Neural cell (in vitro differentiated cells): Measurements from ENCODE around the gene KREMEN1. TPM values are rescaled to one million over a fixed set of nuclear protein-coding genes. Genes with fewer than 3 reads are reported as not detected.

ENCODE experiments used
- H2AFZ ChIP-seq: fragments of 200-600, 300-800 bp; sonication (generic), shearing (Covaris generic); 2 replicates; pipeline ENCODE4 v1.6.0; 2014; ENCODE audit warnings: low read depth, mild to moderate bottlenecking, antibody characterized with exemption, low read length, moderate library complexity
- H3F3A ChIP-seq: fragments of 200-600 bp; shearing (Covaris generic); 2 replicates; pipeline ENCODE4 v1.6.1; 2016; ENCODE audit warnings: mild to moderate bottlenecking, moderate library complexity, mixed read lengths, antibody characterized with exemption, low read length; ENCODE audit not compliant: insufficient read depth, poor library complexity, severe bottlenecking
- H3K27ac ChIP-seq: fragments of 200-600, 300-800 bp; sonication (generic), shearing (Covaris generic); 2 replicates; pipeline ENCODE4 v1.5.1; 2014; ENCODE audit warnings: mild to moderate bottlenecking, low read length, moderate library complexity
- H3K27me3 ChIP-seq: fragments of 300-800, 200-600 bp; sonication (generic), shearing (Covaris generic); 2 replicates; pipeline ENCODE4 v1.6.0; 2014; ENCODE audit warnings: mild to moderate bottlenecking, low read depth, low read length, moderate library complexity; ENCODE audit not compliant: insufficient read depth
- H3K36me3 ChIP-seq: fragments of 300-800, 200-600 bp; sonication (generic), shearing (Covaris generic); 2 replicates; pipeline ENCODE4 v1.5.1; 2014; ENCODE audit warnings: mild to moderate bottlenecking, antibody characterized with exemption, low read length, moderate library complexity; ENCODE audit not compliant: insufficient read depth
- H3K4me2 ChIP-seq: fragments of 300-800, 200-600 bp; sonication (generic), shearing (Covaris generic); 2 replicates; pipeline ENCODE4 v1.6.0; 2014; ENCODE audit warnings: mild to moderate bottlenecking, low read length
- H3K4me3 ChIP-seq: fragments of 300-800, 200-600 bp; sonication (generic), shearing (Covaris generic); 2 replicates; pipeline ENCODE4 v1.5.1; 2014; ENCODE audit warnings: mild to moderate bottlenecking, low read length, moderate library complexity
- H3K79me2 ChIP-seq: fragments of 200-600 bp; shearing (Covaris generic); replicated peaks from 2 replicates; pipeline ENCODE4 v1.6.0; 2014; ENCODE audit warnings: mild to moderate bottlenecking, low read length, moderate library complexity; ENCODE audit not compliant: insufficient read depth
- H3K9ac ChIP-seq: fragments of 300-800, 200-600 bp; sonication (generic), shearing (Covaris generic); 2 replicates; pipeline ENCODE4 v1.6.1; 2016; ENCODE audit warnings: mild to moderate bottlenecking, low read length, mixed read lengths
- H3K9me2 ChIP-seq: fragments of 200-600 bp; shearing (Covaris generic); 2 replicates; pipeline ENCODE4 v1.6.1; 2016; ENCODE audit warnings: mild to moderate bottlenecking, low read length, mixed read lengths; ENCODE audit not compliant: insufficient read depth
- H3K9me3 ChIP-seq: fragments of 200-600, 300-800 bp; sonication (generic), shearing (Covaris generic); 2 replicates; pipeline ENCODE4 v1.6.1; 2016; ENCODE audit warnings: mild to moderate bottlenecking, mixed run types, low read length, moderate library complexity, mixed read lengths
- H4K20me1 ChIP-seq: fragments of 200-600 bp; shearing (Covaris generic); 2 replicates; pipeline ENCODE4 v1.6.1; 2016; ENCODE audit warnings: mild to moderate bottlenecking, mixed run types; ENCODE audit not compliant: insufficient read depth
- CTCF ChIP-seq: fragments of 450-650 bp; IDR thresholded peaks from 2 replicates; pipeline ENCODE4 v1.5.1; 2014; ENCODE audit warnings: antibody characterized with exemption, mild to moderate bottlenecking, moderate library complexity; ENCODE audit not compliant: poor library complexity, severe bottlenecking
- EP300 ChIP-seq: fragments of 450-650 bp; conservative IDR thresholded peaks from 2 replicates; pipeline ENCODE4 v1.6.1; 2014; ENCODE audit warnings: antibody characterized with exemption, mild to moderate bottlenecking, moderate library complexity; ENCODE audit not compliant: poor library complexity, severe bottlenecking
- EZH2 ChIP-seq: fragments of 200-600, 300-800 bp; shearing (Covaris generic), sonication (generic); IDR thresholded peaks from 2 replicates; pipeline ENCODE4 v1.6.1; 2014; ENCODE audit warnings: antibody characterized with exemption, low read length, borderline replicate concordance, mild to moderate bottlenecking; ENCODE audit not compliant: insufficient read depth, poor library complexity, severe bottlenecking
- MXI1 ChIP-seq: fragments of 450-650 bp; conservative IDR thresholded peaks from 2 replicates; pipeline ENCODE4 v1.6.1; 2014; ENCODE audit warnings: antibody characterized with exemption, mild to moderate bottlenecking; ENCODE audit not compliant: poor library complexity, severe bottlenecking
- POLR2AphosphoS5 ChIP-seq: IDR thresholded peaks from 2 replicates; pipeline ENCODE4 v1.6.1; 2012
- RAD21 ChIP-seq: fragments of 450-650 bp; conservative IDR thresholded peaks from 2 replicates; pipeline ENCODE4 v1.6.1; 2014; ENCODE audit warnings: antibody characterized with exemption, mild to moderate bottlenecking, moderate library complexity
- REST ChIP-seq: IDR thresholded peaks from 2 replicates; pipeline ENCODE4 v1.6.1; 2012; ENCODE audit warnings: borderline replicate concordance
- SMC3 ChIP-seq: fragments of 450-650 bp; conservative IDR thresholded peaks from 2 replicates; pipeline ENCODE4 v1.6.1; 2014; ENCODE audit warnings: antibody characterized with exemption, mild to moderate bottlenecking, moderate library complexity; ENCODE audit not compliant: poor library complexity
- TAF1 ChIP-seq: IDR thresholded peaks from 2 replicates; pipeline ENCODE4 v1.6.1; 2012; ENCODE audit warnings: low read depth
- polyA plus RNA-seq: library from polyadenylated mRNA; depleted of rRNA; stranded (reverse); fragments of >200 nt; gene quantifications from 2 replicates; pipeline ENCODE4 v1.2.3, GENCODE V29; 2014

Gene KREMEN1
- polyA plus RNA-seq, 1 donor from 2014 or later = 3.3 TPM

GRCh38 chr22:29134448-29134847, 61.6 kb downstream of the KREMEN1 start:
- Histone ChIP-seq H3K36me3 (no peaks in the 10 kb centered on the region), H3K9me3 (no peaks in the 10 kb centered on the region), H3K9me2 (no peaks in the 10 kb centered on the region), H3K4me2 (no peak overlapping the region), H3K27me3 (no peaks in the 10 kb centered on the region), H3K9ac (no peak overlapping the region), H2AFZ (no peak overlapping the region), H3K27ac (no peak overlapping the region), H3F3A (no peaks in the 10 kb centered on the region), H3K79me2 (no peaks in the 10 kb centered on the region), H3K4me3 (no peak overlapping the region), H4K20me1 (no peaks in the 10 kb centered on the region)
- TF ChIP-seq TAF1 (no peak), SMC3 (no peak), EP300 (no peak), POLR2AphosphoS5 (no peak), EZH2 (no peak), REST (no peak)

- H3K79me2 ChIP-seq = no peaks in the 10 kb centered on the region
- H3K9ac ChIP-seq = no peak overlapping the region
- H4K20me1 ChIP-seq = no peaks in the 10 kb centered on the region
- no peaks in the 10 kb centered on the region for H3K36me3 ChIP-seq
- no peak overlapping the region for H3K4me2 ChIP-seq
- no peak overlapping the region for H2AFZ ChIP-seq
- H3K27me3 ChIP-seq = no peaks in the 10 kb centered on the region
- TF ChIP-seq SMC3 (no peak), EZH2 (no peak), EP300 (no peak), TAF1 (no peak), CTCF (no peak), REST (no peak), POLR2AphosphoS5 (no peak), MXI1 (no peak), RAD21 (no peak)
- no peak overlapping the region for H3K4me3 ChIP-seq
- no peaks in the 10 kb centered on the region for H3F3A ChIP-seq
- H3K9me3 ChIP-seq = no peaks in the 10 kb centered on the region
- H3K27ac ChIP-seq = no peak overlapping the region
- H3K9me2 ChIP-seq = no peaks in the 10 kb centered on the region
Observed at GRCh38 chr22:29136782-29137700, 64.2 kb downstream of the KREMEN1 start.
